GM20431 (cell line): ENCODE results near the gene FBXL4.
"Not testable (repeated sequence)": the region's sequence is repeated elsewhere in the genome, so short reads cannot be mapped to it uniquely, and the experiment has no call there.

Source experiments
- in situ Hi-C: fragments of 300-500 bp; cut with MseI, MboI; formaldehyde crosslinking; loops from one replicate; pipeline ENCODE4 v1.15.0; 2020; ENCODE audit warnings: low sequenced_read_pairs; ENCODE audit not compliant: unreplicated experiment

The FBXL4 gene

GRCh38 chr6:98946266-98946878 is 1.4 kb downstream of the FBXL4 start:
- in situ Hi-C loops, result no loop called here

DNA sequence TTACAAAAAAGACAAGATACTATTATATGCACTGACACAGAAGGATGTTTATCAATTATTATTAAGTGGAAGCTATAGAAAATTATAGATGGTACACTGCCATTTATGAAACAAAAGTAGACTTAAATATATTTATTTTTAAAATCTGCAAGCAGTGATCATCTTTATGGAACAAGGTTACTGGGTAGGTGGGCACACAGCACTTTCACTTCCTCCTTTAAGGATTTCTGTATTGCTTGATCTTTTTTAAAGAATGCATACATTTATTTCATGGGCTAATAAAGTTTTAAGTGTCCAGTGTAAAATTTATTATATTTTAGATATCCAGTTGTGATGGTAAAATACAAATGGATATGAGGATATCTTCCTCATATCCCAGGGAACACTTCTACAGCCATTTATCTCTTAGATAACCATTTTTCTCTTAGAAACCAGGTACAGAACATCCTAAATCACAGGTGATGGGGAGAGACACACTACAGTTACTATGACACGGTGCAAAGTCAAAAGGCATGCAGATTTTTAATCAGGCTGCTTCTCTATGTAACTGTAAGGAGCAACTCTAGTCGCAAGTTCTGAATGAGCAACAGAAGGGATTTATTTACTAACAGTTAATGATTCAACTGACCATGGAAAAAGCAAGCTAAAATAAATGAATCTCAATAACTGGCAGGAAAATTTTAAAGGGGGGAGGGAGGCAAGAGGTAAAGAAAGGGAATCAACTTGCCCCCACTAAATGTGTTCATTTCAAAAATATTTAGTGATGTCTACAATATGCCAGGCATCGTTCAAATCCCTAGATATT is 2.2 kb downstream of the FBXL4 start:
- in situ Hi-C loops, result no loop called here

GRCh38 chr6:98944598-98945081 is 3.1 kb downstream of the FBXL4 start:
- in situ Hi-C loops, result no loop called here

GRCh38 chr6:98944168-98944567 is 3.6 kb downstream of the FBXL4 start:
- in situ Hi-C loops, result no loop called here

GRCh38 chr6:98942263-98942803 is 5.4 kb downstream of the FBXL4 start:
- in situ Hi-C loops, result no loop called here

DNA sequence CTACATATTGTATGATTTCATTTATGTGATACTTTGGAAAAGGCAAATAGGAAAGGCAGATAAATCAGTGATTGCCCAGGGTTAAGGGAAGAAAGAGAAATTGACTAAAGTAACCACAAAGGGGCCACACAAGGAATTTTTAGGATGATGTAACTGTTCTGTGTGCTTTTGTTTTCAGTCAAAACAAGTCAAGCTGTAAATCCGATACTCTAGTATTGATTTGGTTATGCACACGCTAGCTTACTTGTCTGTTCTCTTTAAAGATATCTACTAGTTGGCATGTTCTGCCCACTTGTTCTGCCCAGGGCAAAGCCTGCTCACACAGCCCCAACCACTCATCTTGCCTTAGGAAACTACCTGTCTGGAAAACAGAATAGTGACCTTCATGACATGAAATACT is 6.4 kb downstream of the FBXL4 start:
- in situ Hi-C loops, result no loop called here

- in situ Hi-C loops, result no loop called here
These were observed 10.4 kb downstream of the FBXL4 start for GRCh38 chr6:98937351-98937750.

DNA sequence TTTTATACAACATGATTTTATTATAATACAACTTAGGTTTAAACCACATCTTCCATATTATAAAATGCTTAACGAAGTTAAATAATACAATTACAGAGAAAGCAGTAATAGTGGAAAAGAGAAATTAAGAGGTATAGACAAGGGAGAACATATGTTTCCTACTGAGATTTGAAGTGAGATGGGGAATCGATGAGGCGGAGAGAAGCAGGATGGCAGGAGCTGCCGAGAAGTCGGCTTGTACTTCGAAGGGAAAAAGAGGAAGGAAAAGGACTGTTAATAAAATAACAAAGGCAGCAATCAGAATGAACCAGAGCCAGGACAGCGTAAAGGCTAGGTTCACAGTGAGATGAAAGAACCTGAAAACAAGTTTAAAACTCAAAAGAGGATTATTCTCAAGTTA is 15.4 kb downstream of the FBXL4 start:
- in situ Hi-C loops, result no loop called here

DNA sequence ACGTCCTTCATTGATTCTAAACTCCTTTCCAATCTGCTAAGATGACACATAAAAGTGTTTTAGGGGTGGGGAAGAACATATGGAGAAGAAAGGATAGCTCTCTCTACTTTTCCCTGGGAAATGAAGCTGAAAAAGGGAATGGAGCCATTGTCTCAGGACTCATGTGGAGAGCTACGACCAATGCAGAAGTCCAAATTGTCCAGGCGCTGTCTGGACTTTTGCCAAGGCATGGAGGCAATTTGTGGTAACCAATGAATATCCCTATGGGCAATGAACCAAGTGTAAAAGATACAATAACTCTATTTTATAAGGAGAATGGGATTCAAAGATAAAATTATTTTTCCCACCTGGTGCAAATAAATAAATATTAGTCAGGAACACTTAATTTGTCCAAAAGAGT is 16.1 kb downstream of the FBXL4 start:
- in situ Hi-C loops, result no loop called here

DNA sequence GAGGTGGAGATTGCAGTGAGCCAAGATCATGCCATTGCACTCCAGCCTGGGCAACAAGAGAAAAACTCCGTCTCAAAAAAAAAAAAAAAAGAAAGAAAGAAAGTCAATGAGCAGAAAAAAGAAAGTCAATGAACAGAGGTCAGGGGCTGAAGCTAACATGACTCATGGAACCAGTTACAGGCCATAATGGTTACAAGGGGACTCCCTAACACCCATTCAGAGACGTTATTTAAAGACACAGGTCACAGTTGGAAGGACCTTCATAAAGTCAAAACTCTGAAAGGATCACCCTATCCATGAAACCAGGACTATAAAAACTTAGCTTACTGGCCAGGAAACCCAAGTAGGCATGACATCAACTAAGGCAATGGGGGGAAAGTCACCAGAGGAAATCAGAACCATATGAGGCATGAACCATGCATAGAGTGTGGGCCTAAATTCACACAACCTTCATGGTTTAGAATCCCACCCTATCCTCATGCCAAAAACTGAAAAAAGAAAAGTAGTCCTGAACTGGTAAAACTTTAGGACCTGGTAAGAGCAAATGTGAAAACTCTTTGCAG is 18.2 kb downstream of the FBXL4 start:
- in situ Hi-C loops, result no loop called here

DNA sequence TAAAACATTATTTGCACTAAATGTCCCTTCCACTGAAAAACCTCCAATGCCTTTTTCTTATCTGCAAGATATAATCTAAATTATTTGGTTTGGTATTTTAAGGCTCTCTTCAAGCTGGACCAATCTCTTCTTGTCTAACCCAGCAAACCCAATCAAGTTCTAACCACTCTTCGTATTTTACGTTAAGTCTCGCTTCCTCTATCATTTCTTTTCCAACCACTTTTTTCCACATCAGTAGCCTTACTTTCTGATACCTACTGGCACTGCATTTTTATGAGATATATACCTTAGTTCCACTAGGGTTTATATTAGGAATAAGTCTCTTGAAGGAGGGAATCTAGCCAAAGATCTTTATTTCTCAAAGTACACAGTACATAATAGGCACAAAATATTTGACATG is 19.1 kb downstream of the FBXL4 start:
- in situ Hi-C loops, result no loop called here

- in situ Hi-C loops, result no loop called here
These were observed 20.2 kb downstream of the FBXL4 start for GRCh38 chr6:98927534-98927933.

DNA sequence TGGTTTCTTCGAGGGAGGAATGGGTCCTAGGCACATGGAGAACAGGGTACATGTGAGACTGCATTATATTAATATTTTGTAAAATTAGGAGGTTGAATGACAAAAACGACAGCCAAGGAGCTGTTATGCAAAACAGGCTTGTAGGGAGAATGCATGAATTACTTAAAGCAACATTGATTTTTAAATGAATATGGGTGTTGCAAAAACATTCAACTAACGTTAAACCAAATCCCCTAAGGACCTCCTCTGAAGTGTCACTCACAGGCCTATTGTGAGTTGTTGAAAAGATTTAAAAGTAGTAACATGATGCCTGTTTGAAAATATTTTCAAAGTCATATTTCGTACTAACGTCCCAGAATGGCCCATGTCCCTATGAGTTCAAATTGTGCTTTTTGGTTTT is 21.9 kb downstream of the FBXL4 start:
- in situ Hi-C loops, result no loop called here

DNA sequence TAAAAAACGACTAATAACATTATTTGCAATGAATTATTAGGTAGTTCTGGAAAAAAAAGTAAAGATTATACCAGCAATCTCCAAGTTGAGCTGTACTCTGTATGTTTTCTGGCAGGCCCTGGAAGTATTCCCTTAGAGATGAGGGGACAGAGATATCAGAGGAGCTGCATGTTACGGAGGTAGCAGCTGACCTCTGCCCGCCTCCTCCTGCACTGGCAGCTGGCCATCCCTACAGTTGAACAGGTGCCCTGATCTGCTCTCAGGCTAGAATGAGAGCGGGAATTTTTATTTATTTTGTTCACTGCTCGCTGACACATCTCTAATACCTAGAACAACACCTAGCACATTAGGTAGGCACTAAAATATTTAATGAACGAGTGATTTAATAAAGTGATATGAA is 23.1 kb downstream of the FBXL4 start:
- in situ Hi-C loops, result no loop called here

GRCh38 chr6:98920904-98921431 is 26.8 kb downstream of the FBXL4 start:
- in situ Hi-C loops, result no loop called here

GRCh38 chr6:98910946-98911345 is 36.8 kb downstream of the FBXL4 start:
- in situ Hi-C loops, result not testable (repeated sequence)

GRCh38 chr6:98909236-98909635 is 38.5 kb downstream of the FBXL4 start:
- in situ Hi-C loops, result no loop called here

DNA sequence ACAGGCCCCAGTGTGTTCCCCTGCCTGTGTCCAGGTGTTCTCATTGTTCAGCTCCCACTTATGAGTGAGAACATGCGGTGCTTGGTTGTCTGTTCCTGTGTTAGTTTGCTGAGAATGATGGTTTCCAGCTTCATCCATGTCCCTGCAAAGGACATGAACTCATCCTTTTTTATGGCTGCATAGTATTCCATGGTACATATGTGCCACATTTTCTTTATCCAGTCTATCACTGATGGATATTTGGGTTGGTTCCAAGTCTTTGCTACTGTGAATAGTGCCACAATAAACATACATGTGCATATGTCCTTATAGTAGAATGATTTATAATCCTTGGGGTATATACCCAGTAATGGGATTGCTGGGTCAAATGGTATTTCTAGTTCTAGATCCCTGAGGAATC is 41.4 kb downstream of the FBXL4 start:
- in situ Hi-C loops, result not testable (repeated sequence)

- in situ Hi-C loops, result no loop called here
These were observed 42.0 kb downstream of the FBXL4 start for GRCh38 chr6:98905759-98906158.

- in situ Hi-C loops, result no loop called here
These were observed 43.6 kb downstream of the FBXL4 start for GRCh38 chr6:98904096-98904495.

- in situ Hi-C loops, result no loop called here
These were observed 47.0 kb downstream of the FBXL4 start for GRCh38 chr6:98900706-98901105.
